ENCODE results near the gene PPP3R1.

DNA sequence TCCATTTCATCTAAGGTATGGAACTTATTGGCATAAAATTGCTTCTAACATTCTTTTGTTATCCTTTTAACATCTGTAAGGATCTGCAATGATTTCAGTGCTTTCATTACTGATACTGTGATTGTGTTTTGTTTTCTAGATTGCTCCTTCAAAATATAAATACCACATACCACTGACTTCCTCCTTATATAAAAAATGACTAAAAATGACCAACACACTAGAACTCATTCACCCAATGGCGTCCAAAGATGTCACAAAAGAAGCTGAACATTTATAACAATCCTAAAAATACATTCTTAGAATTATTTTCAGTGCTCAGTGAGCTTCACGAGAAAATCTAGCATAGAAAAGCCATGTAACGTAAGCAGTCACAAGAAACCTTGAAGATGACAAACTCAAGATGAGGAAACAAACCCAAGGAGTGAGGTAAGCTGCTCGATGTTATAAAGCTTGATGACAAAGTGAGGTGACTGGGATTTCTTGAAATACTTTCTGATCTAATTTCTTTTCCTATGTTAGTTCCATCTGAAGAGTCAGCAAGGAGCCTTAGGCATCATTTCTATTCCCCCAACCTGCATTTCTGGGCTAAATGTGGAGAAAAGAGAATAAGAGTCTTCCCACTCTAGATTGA, 52.1 kb downstream of the PPP3R1 start:
- no peak for TF ChIP-seq SIN3A (IDR thresholded peaks at IDR 0.05; ENCODE audit: borderline replicate concordance, insufficient read depth, low read length)
- TF ChIP-seq, protein P1, sequence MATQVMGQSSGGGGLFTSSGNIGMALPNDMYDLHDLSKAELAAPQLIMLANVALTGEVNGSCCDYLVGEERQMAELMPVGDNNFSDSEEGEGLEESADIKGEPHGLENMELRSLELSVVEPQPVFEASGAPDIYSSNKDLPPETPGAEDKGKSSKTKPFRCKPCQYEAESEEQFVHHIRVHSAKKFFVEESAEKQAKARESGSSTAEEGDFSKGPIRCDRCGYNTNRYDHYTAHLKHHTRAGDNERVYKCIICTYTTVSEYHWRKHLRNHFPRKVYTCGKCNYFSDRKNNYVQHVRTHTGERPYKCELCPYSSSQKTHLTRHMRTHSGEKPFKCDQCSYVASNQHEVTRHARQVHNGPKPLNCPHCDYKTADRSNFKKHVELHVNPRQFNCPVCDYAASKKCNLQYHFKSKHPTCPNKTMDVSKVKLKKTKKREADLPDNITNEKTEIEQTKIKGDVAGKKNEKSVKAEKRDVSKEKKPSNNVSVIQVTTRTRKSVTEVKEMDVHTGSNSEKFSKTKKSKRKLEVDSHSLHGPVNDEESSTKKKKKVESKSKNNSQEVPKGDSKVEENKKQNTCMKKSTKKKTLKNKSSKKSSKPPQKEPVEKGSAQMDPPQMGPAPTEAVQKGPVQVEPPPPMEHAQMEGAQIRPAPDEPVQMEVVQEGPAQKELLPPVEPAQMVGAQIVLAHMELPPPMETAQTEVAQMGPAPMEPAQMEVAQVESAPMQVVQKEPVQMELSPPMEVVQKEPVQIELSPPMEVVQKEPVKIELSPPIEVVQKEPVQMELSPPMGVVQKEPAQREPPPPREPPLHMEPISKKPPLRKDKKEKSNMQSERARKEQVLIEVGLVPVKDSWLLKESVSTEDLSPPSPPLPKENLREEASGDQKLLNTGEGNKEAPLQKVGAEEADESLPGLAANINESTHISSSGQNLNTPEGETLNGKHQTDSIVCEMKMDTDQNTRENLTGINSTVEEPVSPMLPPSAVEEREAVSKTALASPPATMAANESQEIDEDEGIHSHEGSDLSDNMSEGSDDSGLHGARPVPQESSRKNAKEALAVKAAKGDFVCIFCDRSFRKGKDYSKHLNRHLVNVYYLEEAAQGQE (IDR thresholded peaks at IDR 0.05; ENCODE audit: insufficient read depth in 1 of 2, low read depth in 2 of 2, low read length in 2 of 2): no peak

Measured in PFSK-1 (cell line).